K562 (cell line): ENCODE measurements around the gene RPS2. TPM values are rescaled to one million over a fixed set of nuclear protein-coding genes. Genes with fewer than 3 reads are reported as not detected.

Experiments used
- ASH1L ChIP-seq: fragments of 450-650 bp; IDR thresholded peaks from 2 replicates; pipeline ENCODE4 v1.6.1; 2018; ENCODE audit warnings: borderline replicate concordance, mild to moderate bottlenecking, low read depth; ENCODE audit not compliant: partially characterized antibody
- EHMT2 ChIP-seq: fragments of 450-650 bp; IDR thresholded peaks from 2 replicates; pipeline ENCODE4 v1.6.1; 2018; ENCODE audit warnings: antibody characterized with exemption
- ELF1 ChIP-seq: fragments of 200-800 bp; sonication (Bioruptor generic); IDR thresholded peaks from 2 replicates; pipeline ENCODE4 v1.6.1; 2016; ENCODE audit warnings: missing genetic modification characterization, missing compliant biosample characterization
- ETV5 ChIP-seq: sonication (generic); formaldehyde crosslinking; IDR thresholded peaks from 2 replicates; pipeline ENCODE4 v1.4.0; 2020; ENCODE audit warnings: low read depth, mild to moderate bottlenecking, missing genetic modification reagents
- GABPA ChIP-seq: fragments of 200-800 bp; sonication (Bioruptor generic); conservative IDR thresholded peaks from 2 replicates; pipeline ENCODE4 v1.6.1; 2016; ENCODE audit warnings: low read depth, missing genetic modification characterization, missing compliant biosample characterization
- MLX ChIP-seq, 2 experiments: fragments of 450-650 bp in 1 of 2; sonication (generic) in 1 of 2; formaldehyde crosslinking; conservative IDR thresholded peaks; 2 replicates each; pipeline versions ENCODE4 v1.4.0 to v1.8.1; 2020 to 2022; ENCODE audit warnings: mild to moderate bottlenecking in 1 of 2, missing genetic modification reagents in 1 of 2
- MTA2 ChIP-seq: fragments of 450-650 bp; IDR thresholded peaks from 2 replicates; pipeline ENCODE4 v1.6.1; 2016; ENCODE audit warnings: low read depth
- MYNN ChIP-seq, 2 experiments: sonication (generic); formaldehyde crosslinking in 1 of 2; IDR thresholded peaks; 2 replicates each; pipeline versions ENCODE4 v1.5.0 to v1.6.1; 2016 to 2020; ENCODE audit warnings: antibody characterized with exemption in 1 of 2, missing genetic modification reagents in 1 of 2
- NFIC ChIP-seq: fragments of 450-650 bp; IDR thresholded peaks from 2 replicates; pipeline ENCODE4 v1.6.1; 2017; ENCODE audit warnings: mild to moderate bottlenecking, inconsistent platforms
- NFIX ChIP-seq: fragments of 250-450 bp; sonication (Bioruptor Pico); IDR thresholded peaks from 2 replicates; pipeline ENCODE4 v1.4.0; 2020; ENCODE audit warnings: low read depth, mild to moderate bottlenecking, moderate library complexity
- NR2C1 ChIP-seq, 2 experiments: fragments of 450-650 bp; IDR thresholded peaks; 2 replicates each; pipeline ENCODE4 v1.6.1; 2017; ENCODE audit warnings: mild to moderate bottlenecking in 2 of 2, antibody characterized with exemption in 1 of 2, inconsistent platforms in 1 of 2, missing compliant biosample characterization in 1 of 2, missing genetic modification characterization in 1 of 2
- NR3C1 ChIP-seq: sonication (generic); formaldehyde crosslinking; IDR thresholded peaks from 2 replicates; pipeline ENCODE4 v1.8.1; 2022; ENCODE audit warnings: missing genetic modification reagents
- PURB ChIP-seq: sonication (generic); formaldehyde crosslinking; IDR thresholded peaks from 2 replicates; pipeline ENCODE4 v1.9.0; 2021; ENCODE audit warnings: low read depth, mild to moderate bottlenecking, missing genetic modification reagents
- PYGO2 ChIP-seq: fragments of 450-650 bp; IDR thresholded peaks from 2 replicates; pipeline ENCODE4 v1.6.1; 2016; ENCODE audit warnings: mild to moderate bottlenecking, missing genetic modification characterization, moderate library complexity, missing compliant biosample characterization
- RB1 ChIP-seq: fragments of 450-650 bp; IDR thresholded peaks from 2 replicates; pipeline ENCODE4 v1.6.1; 2017; ENCODE audit warnings: low read depth, mild to moderate bottlenecking
- SMAD1 ChIP-seq: fragments of 150-350 bp; IDR thresholded peaks from 2 replicates; pipeline ENCODE4 v1.6.1; 2014; ENCODE audit warnings: low read length, low read depth; ENCODE audit not compliant: partially characterized antibody
- SRSF3 ChIP-seq: fragments of 200-400 bp; formaldehyde crosslinking; IDR thresholded peaks from 2 replicates; pipeline ENCODE4 v1.6.1; 2016; ENCODE audit warnings: mild to moderate bottlenecking, low read length, moderate library complexity; ENCODE audit not compliant: insufficient read depth
- STAT5B ChIP-seq: fragments of 250-450 bp; sonication (Bioruptor Pico); IDR thresholded peaks from 2 replicates; pipeline ENCODE4 v1.8.0; 2021; ENCODE audit warnings: mild to moderate bottlenecking, inconsistent platforms
- TRIM28 ChIP-seq: fragments of 450-650 bp; IDR thresholded peaks from 2 replicates; pipeline ENCODE4 v1.6.1; 2017
- XRCC3 ChIP-seq: fragments of 450-650 bp; IDR thresholded peaks from 2 replicates; pipeline ENCODE4 v1.6.1; 2017; ENCODE audit warnings: mild to moderate bottlenecking, moderate library complexity
- XRCC4 ChIP-seq: IDR thresholded peaks from one replicate; pipeline ENCODE4 v1.6.1; 2011; ENCODE audit not compliant: insufficient read depth, insufficient read length; ENCODE audit errors: extremely low read depth
- ZC3H8 ChIP-seq: fragments of 450-650 bp; IDR thresholded peaks from 2 replicates; pipeline ENCODE4 v1.6.1; 2017
- ZNF512 ChIP-seq: IDR thresholded peaks from 2 replicates; pipeline ENCODE4 v1.6.1; 2016; ENCODE audit warnings: missing genetic modification characterization, missing compliant biosample characterization
- ZNF589 ChIP-seq: fragments of 200-800 bp; sonication (Bioruptor generic); IDR thresholded peaks from 2 replicates; pipeline ENCODE4 v1.6.1; 2016; ENCODE audit warnings: low read depth, missing genetic modification characterization, missing compliant biosample characterization
- ZNF639 ChIP-seq, 2 experiments: fragments of 200-800 bp in 1 of 2; sonication (Bioruptor generic) in 1 of 2; sonication (generic) in 1 of 2; formaldehyde crosslinking in 1 of 2; IDR thresholded peaks in 1 of 2; conservative IDR thresholded peaks in 1 of 2; 2 replicates each; pipeline versions ENCODE4 v1.5.0 to v1.6.1; 2016 to 2020; ENCODE audit warnings: missing compliant biosample characterization in 1 of 2, missing genetic modification characterization in 1 of 2, missing genetic modification reagents in 1 of 2
- polyA plus RNA-seq, 8 experiments: library from polyadenylated mRNA; depleted of rRNA in 4 of 8; stranded (reverse) in 5 of 8; unstranded in 3 of 8; fragments of >200 nt; fragmentation: Nextera tagmentation in 2 of 8; fragmentation: Illumina TruSeq in 1 of 8; extraction: Ambion mirVana in 2 of 8; extraction: Trizol in 1 of 8; gene quantifications; 2 replicates each; pipeline versions ENCODE4 v1.2.1 to v1.2.3, GENCODE V29; 2011 to 2014; ENCODE audit warnings: inconsistent platforms in 1 of 8, missing spikeins in 1 of 8
- total RNA-seq, 7 experiments: library from RNA; depleted of rRNA in 6 of 7; stranded (reverse); fragments of >200 nt in 6 of 7; fragmentation: Illumina TruSeq in 2 of 7; extraction: Trizol in 2 of 7; gene quantifications; 2 replicates each; pipeline versions ENCODE4 v1.2.1 to v1.2.3, GENCODE V29; 2011 to 2021; ENCODE audit warnings: low replicate concordance in 1 of 7

Gene RPS2
- total and polyA plus RNA-seq, 9 of the 15 experiments (the other 6 are each of a cell fraction or from before 2014, with no cell fraction given): 834 to 4,794 (median 3,793) TPM

- TF ChIP-seq ASH1L (no peak), XRCC4 (no peak), MYNN (IDR thresholded peaks at IDR 0.05) (no peak), MYNN (CRISPR knock-in tag; IDR thresholded peaks at IDR 0.05) (no peak), SMAD1 (peak; percentile 97), PYGO2 (tag) (no peak), ZNF512 (no peak), STAT5B (CRISPR knock-in tag) (no peak), ZC3H8 (no peak), MTA2 (no peak), ZNF589 (CRISPR knock-in tag) (no peak), RB1 (peak; percentile 83), NR2C1 (IDR thresholded peaks at IDR 0.05) (no peak), NR2C1 (tag; IDR thresholded peaks at IDR 0.05) (0 out of 2 replicates have a peak, but pooled peaks have one; percentile 35), SRSF3 (peak; percentile 6; the same call in 1 of the 2 replicates), NR3C1 (CRISPR knock-in tag) (no peak), ELF1 (peak; percentile 72), NFIX (CRISPR knock-in tag) (no peak), GABPA (tag) (peak; percentile 65), PURB (no peak), ZNF639 (CRISPR knock-in tag; conservative IDR thresholded peaks at IDR 0.05 in 1 of 2, IDR thresholded peaks at IDR 0.05 in 1 of 2) (peak in 1 of 2 experiments; percentile 95; a peak in 2 of 4 replicates), MLX (CRISPR knock-in tag; conservative IDR thresholded peaks at IDR 0.05) (peak in 1 of 2 experiments; percentile 53; a peak in 1 of 4 replicates), EHMT2 (no peak), TRIM28 (no peak), ETV5 (peak; percentile 67; the same call in 1 of the 2 replicates), XRCC3 (no peak), NFIC (peak; percentile 73; the same call in 1 of the 2 replicates)
Measured at GRCh38 chr16:1964506-1965395, at the start of gene RPS2 (continued).
